Vagina (tissue), 2 donors: ENCODE results near the gene MAML3. TPM values are rescaled to one million over a fixed set of nuclear protein-coding genes. Genes with fewer than 3 reads are reported as not detected.
A peak's percentile ranks its signal among the peaks of the same experiment; 100 is the strongest.

Experiments used
- DNase-seq, 2 donors: peaks; one replicate each; pipeline ENCODE4 v3.0.0-alpha.2; 2017; ENCODE audit errors: extremely low spot score in 2 of 2
- H3K27ac ChIP-seq: fragments of 200-600 bp; sonication (generic); one replicate; pipeline ENCODE4 v1.5.1; 2019
- H3K27me3 ChIP-seq: fragments of 200-600 bp; sonication (generic); one replicate; pipeline ENCODE4 v1.5.1; 2019
- H3K36me3 ChIP-seq, 2 donors: fragments of 200-600 bp; sonication (generic); one replicate each; pipeline ENCODE4 v1.5.1; 2017 to 2019
- H3K4me1 ChIP-seq: fragments of 200-600 bp; sonication (generic); one replicate; pipeline ENCODE4 v1.5.1; 2019
- H3K4me3 ChIP-seq, 2 donors: fragments of 200-600 bp; sonication (generic); 1 replicate in 1 of 2; 2 replicates in 1 of 2; pipeline ENCODE4 v1.5.1; 2016 to 2019
- H3K9me3 ChIP-seq: fragments of 200-600 bp; sonication (generic); one replicate; pipeline ENCODE4 v1.5.1; 2019
- POLR2A ChIP-seq, 2 donors: fragments of 450-650 bp; IDR thresholded peaks; one replicate each; pipeline ENCODE4 v1.6.1; 2017; ENCODE audit warnings: antibody characterized with exemption in 2 of 2, mild to moderate bottlenecking in 2 of 2, moderate library complexity in 2 of 2
- POLR2AphosphoS5 ChIP-seq, 2 donors: sonication (generic); formaldehyde crosslinking; IDR thresholded peaks; one replicate each; pipeline ENCODE4 v1.9.0; 2017; ENCODE audit warnings: antibody characterized with exemption in 2 of 2, mild to moderate bottlenecking in 2 of 2, low read depth in 1 of 2; ENCODE audit not compliant: insufficient read depth in 1 of 2
- intact Hi-C: fragments of 100-400 bp; cut with DNase I; formaldehyde crosslinking; loops from one replicate; pipeline ENCODE4 v1.15.1; 2023
- total RNA-seq: library from RNA; depleted of rRNA; stranded (reverse); fragments of >200 nt; gene quantifications from one replicate; pipeline ENCODE4 v1.2.3, GENCODE V29; 2016
- TF ChIP-seq, protein P1 (sequence below), 3 experiments: fragments of 450-650 bp in 2 of 3; fragments of 200-600 bp in 1 of 3; sonication (generic) in 1 of 3; IDR thresholded peaks; one replicate each; pipeline ENCODE4 v1.5.1; 2017 to 2019; ENCODE audit warnings: antibody characterized with exemption in 3 of 3, mild to moderate bottlenecking in 2 of 3, moderate library complexity in 2 of 3

MAML3 gene
- total RNA-seq, 1 donor from 2014 or later: 16.2 TPM

DNA sequence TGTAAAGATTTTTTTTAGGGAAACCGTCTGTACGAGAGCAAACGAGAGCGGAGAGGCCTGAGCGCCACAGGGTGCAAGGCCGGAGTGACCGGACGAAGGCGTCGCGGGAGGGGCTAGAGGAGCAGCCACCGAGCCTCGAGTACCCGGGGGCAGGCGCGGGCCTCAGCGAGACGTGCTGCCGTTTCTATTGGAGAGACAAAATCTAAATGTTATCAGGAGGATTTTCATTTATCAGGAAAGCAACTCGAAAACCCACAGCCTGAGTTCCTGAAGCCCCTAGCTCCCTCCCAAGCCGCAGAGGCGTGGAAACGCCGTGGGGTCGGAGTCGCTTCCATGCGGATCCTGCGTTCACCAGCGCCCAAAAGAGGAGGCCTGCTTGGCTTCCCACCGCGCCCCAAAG is 294.1 kb downstream of the MAML3 start:
- H3K36me3 ChIP-seq: no peaks in the 10 kb centered on the region
- no peaks in the 10 kb centered on the region for H3K9me3 ChIP-seq
- H3K27ac ChIP-seq: no peak overlapping the region
- H3K27me3 ChIP-seq: no peaks in the 10 kb centered on the region
- peaks cover 10% of the 10 kb centered on the region for H3K4me1 ChIP-seq
- no peak overlapping the region for H3K4me3 ChIP-seq
- TF ChIP-seq POLR2AphosphoS5 (IDR thresholded peaks at IDR 0.05; ENCODE audit: insufficient read depth in 1 of 2, low read depth in 1 of 2) (no peak), POLR2A (IDR thresholded peaks at IDR 0.05) (no peak)
- TF ChIP-seq, protein P1, sequence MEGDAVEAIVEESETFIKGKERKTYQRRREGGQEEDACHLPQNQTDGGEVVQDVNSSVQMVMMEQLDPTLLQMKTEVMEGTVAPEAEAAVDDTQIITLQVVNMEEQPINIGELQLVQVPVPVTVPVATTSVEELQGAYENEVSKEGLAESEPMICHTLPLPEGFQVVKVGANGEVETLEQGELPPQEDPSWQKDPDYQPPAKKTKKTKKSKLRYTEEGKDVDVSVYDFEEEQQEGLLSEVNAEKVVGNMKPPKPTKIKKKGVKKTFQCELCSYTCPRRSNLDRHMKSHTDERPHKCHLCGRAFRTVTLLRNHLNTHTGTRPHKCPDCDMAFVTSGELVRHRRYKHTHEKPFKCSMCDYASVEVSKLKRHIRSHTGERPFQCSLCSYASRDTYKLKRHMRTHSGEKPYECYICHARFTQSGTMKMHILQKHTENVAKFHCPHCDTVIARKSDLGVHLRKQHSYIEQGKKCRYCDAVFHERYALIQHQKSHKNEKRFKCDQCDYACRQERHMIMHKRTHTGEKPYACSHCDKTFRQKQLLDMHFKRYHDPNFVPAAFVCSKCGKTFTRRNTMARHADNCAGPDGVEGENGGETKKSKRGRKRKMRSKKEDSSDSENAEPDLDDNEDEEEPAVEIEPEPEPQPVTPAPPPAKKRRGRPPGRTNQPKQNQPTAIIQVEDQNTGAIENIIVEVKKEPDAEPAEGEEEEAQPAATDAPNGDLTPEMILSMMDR (IDR thresholded peaks at IDR 0.05): no peak
- no peak for DNase-seq
- intact Hi-C loops: no loop called here

- TF ChIP-seq, protein P1 (IDR thresholded peaks at IDR 0.05): no peak
- TF ChIP-seq POLR2AphosphoS5 (IDR thresholded peaks at IDR 0.05; ENCODE audit: insufficient read depth in 1 of 2, low read depth in 1 of 2): no peak
- no peak for TF ChIP-seq POLR2A (IDR thresholded peaks at IDR 0.05)
- no peak for DNase-seq
- H3K4me3 ChIP-seq: no peak overlapping the region
- no peaks in the 10 kb centered on the region for H3K36me3 ChIP-seq
- no peaks in the 10 kb centered on the region for H3K27me3 ChIP-seq
- intact Hi-C loops: no loop called here
- H3K27ac ChIP-seq: no peak overlapping the region
- no peaks in the 10 kb centered on the region for H3K9me3 ChIP-seq
- H3K4me1 ChIP-seq: peaks cover 10% of the 10 kb centered on the region
Observed at GRCh38 chr4:139858436-139859205, 295.4 kb downstream of the MAML3 start.

DNA sequence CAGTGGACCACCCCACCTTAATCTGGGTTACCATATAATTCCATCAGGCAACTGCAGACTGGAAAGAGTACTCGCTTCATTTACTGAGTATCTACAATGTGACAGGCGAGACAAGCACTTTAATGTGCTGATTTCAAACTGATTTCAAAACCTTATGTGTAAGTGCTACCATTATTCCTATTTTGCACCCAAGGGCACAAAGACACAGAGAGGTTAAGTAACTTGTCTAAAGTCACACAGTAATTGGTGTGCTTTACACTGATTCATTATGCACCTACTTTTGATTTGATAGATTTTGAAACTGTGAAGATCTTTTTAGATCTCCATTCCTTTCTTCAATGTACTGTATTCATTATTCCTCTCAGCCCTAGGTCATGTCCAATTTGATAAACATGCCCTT is 296.0 kb downstream of the MAML3 start:
- H3K27me3 ChIP-seq: no peaks in the 10 kb centered on the region
- no peak for DNase-seq
- H3K36me3 ChIP-seq: no peaks in the 10 kb centered on the region
- intact Hi-C loops: no loop called here
- H3K4me3 ChIP-seq: no peak overlapping the region
- H3K4me1 ChIP-seq: peaks cover 10% of the 10 kb centered on the region
- no peaks in the 10 kb centered on the region for H3K9me3 ChIP-seq
- H3K27ac ChIP-seq: no peak overlapping the region
- TF ChIP-seq POLR2A (IDR thresholded peaks at IDR 0.05): no peak
- TF ChIP-seq POLR2AphosphoS5 (IDR thresholded peaks at IDR 0.05; ENCODE audit: insufficient read depth in 1 of 2, low read depth in 1 of 2): no peak
- TF ChIP-seq, protein P1 (IDR thresholded peaks at IDR 0.05): no peak

DNA sequence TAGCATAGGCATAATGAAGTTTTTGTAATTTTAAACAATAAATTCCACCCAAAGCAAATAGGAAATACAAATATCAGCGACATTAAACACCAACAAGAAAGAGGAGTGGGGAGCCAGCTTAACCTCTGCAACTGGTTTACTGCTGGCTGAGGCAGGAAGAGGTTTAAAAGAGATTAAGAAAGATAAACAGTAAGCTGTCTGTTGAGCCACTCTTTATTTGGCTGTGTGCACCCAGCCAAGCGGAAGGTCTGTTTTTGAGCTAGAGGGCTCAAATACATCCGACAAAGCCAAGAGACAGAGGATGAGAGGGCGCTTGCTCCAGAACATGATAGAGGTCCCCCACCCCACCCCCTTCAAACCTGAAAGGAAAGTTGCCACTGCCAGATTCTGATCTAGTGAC is 297.0 kb downstream of the MAML3 start:
- TF ChIP-seq POLR2A (IDR thresholded peaks at IDR 0.05) (no peak), POLR2AphosphoS5 (IDR thresholded peaks at IDR 0.05; ENCODE audit: insufficient read depth in 1 of 2, low read depth in 1 of 2) (peak in 1 of 2 donors; percentile 18)
- TF ChIP-seq, protein P1 (IDR thresholded peaks at IDR 0.05): no peak
- Histone ChIP-seq H3K9me3 (no peaks in the 10 kb centered on the region), H3K36me3 (no peaks in the 10 kb centered on the region), H3K27ac (no peak overlapping the region), H3K4me3 (no peak overlapping the region), H3K4me1 (peaks cover 10% of the 10 kb centered on the region), H3K27me3 (no peaks in the 10 kb centered on the region)
- intact Hi-C loops: no loop called here
- no peak for DNase-seq

- TF ChIP-seq, protein P1 (IDR thresholded peaks at IDR 0.05): no peak
- TF ChIP-seq POLR2AphosphoS5 (IDR thresholded peaks at IDR 0.05; ENCODE audit: insufficient read depth in 1 of 2, low read depth in 1 of 2) (no peak), POLR2A (IDR thresholded peaks at IDR 0.05) (no peak)
- intact Hi-C loops: no loop called here
- Histone ChIP-seq H3K9me3 (no peaks in the 10 kb centered on the region), H3K4me3 (no peak overlapping the region), H3K27ac (no peak overlapping the region), H3K36me3 (no peaks in the 10 kb centered on the region), H3K27me3 (no peaks in the 10 kb centered on the region), H3K4me1 (peaks cover 10% of the 10 kb centered on the region)
- DNase-seq: no peak
Observed at GRCh38 chr4:139854668-139855403, 299.1 kb downstream of the MAML3 start.
